Measurements from ENCODE around the gene GLIS1.

- no peak for TF ChIP-seq CTCF (IDR thresholded peaks at IDR 0.05)
- no peak for TF ChIP-seq POLR2AphosphoS5 (IDR thresholded peaks at IDR 0.05; ENCODE audit: insufficient read depth in 1 of 2, low read depth in 1 of 2)
Observed at GRCh38 chr1:53535226-53535625, 203.7 kb downstream of the GLIS1 start.

Measured in vagina (tissue), 2 donors.